LNCAP (cell line): Measurements from ENCODE around the gene CHMP6.

Source experiments
- CTCF ChIP-seq: fragments of 450-650 bp; IDR thresholded peaks from 2 replicates; pipeline ENCODE4 v1.5.1; 2017; ENCODE audit warnings: mild to moderate bottlenecking

The CHMP6 gene

GRCh38 chr17:81031566-81032550 lies 40.2 kb downstream of the CHMP6 start:
- TF ChIP-seq CTCF, result no peak

- TF ChIP-seq CTCF, result no peak
Observed at GRCh38 chr17:81032641-81033480, 41.2 kb downstream of the CHMP6 start.

DNA sequence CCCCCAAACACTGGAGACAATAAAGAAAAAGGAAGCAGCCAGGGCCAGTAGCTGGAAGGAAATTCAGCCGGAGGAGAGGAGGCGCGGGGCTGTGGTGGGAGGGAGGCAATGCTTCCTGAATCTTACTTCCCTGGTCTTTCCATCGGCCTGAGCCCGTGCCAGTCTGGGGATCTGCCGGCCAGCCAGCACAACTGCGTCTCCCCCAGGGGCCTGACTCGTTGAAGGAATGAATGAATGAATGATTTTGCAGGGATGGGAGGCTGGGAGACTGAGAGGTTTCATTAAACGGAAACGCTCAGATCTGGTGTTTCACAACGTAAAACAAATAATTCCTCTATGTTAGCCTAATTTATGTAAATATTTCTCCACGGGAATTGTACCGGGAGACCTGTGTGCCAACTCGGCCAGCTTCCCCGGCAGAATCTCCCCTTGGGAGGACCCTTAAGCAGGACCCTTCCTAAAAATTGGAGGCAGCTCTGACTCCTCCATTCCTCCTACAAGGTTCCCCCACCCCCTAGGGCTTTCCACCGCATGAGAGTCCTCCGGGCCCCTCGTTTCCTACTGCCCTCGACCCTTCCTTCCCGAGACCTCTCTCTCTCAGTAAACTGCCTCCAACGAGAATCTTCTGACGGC lies 42.0 kb downstream of the CHMP6 start:
- no peak for TF ChIP-seq CTCF

DNA sequence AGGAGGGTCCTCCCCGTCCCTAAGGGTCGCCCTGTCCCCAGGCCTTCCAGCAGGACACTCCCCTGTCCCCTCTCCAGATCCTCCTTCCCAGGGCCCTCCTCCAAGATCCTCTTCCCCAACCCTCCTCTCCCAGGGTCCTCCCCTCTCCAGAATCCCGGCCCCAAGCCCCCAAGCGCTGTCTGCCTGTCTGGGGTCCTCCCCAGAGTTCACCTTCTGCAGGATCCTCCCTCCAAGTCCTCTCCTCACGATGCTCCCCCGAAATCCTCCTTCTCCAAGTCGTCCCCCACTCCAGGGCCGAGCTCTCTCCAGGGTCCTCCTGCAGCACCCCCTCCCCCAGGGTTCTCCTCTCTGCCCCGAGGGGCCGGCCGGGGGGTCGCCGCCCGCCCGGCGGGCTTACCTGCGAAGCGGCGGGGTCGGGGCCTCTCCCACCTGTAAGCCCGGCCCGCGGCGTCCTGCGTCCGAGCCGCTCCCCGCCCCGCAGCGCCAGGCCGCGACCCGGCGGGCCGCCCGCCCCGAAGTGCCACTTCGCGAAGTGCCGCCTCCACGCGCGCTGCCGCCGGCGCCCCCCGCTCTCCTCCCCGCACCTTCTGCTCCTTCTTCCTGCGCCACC lies 42.6 kb downstream of the CHMP6 start:
- TF ChIP-seq CTCF, result no peak

DNA sequence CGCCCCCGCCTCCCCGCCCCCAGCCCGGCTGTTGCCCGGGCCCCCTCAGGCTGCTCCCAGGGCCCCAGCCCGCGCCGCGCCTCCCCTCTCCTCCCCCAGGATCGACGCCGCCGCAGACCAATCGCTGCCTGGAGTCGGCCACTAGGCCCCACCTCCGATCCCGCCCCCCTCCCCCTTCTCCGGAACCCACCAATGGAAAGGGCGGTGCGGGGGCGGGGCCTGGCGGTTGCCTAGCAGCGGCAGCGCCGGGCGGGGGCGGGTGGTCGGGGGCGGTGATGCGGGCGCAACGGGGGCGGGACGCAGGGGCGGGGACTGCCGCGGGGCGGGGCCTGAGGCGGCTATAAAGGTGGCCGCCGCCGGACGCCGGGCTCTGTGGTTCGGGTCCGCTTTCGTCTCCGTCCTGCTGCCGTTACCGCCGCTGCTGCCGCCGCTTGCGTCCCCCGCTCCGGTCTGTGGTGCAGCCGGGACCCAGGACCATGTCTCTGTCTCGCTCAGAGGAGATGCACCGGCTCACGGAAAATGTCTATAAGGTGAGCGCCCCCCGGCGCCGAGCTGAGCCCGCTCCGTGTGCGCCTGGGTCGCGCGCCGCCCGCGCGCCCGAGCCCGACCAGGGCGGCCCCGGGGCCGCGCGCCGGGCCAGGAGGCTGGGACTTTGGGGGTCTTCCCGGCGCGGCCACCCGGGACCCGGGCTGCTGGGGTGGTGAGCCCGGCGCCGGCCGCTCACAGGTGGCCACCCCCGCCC lies 43.3 kb downstream of the CHMP6 start, which contains the start of gene BAIAP2:
BAIAP2 (plus strand) TSS at position 373 of the 742 bp plus-strand sequence; CDS start at position 477, 104 bp downstream.
- TF ChIP-seq CTCF, result peak; percentile 14; the same call in 1 of the 2 replicates

- no peak for TF ChIP-seq CTCF
Observed at GRCh38 chr17:81035521-81036196, 44.0 kb downstream of the CHMP6 start.
